ENCODE data around the gene GMPPB.

Gene GMPPB

GRCh38 chr3:49716169-49716568 lies 7.6 kb downstream of the GMPPB start:
- Histone ChIP-seq H3K27ac (no peak overlapping the region), H3K4me3 (no peak overlapping the region)

- Histone ChIP-seq H3K4me3 (no peak overlapping the region), H3K27ac (no peak overlapping the region)
These were observed 8.1 kb downstream of the GMPPB start for GRCh38 chr3:49715611-49716121.

GRCh38 chr3:49714728-49715550 lies 8.8 kb downstream of the GMPPB start:
- Histone ChIP-seq H3K4me3 (no peak overlapping the region), H3K27ac (no peak overlapping the region)

GRCh38 chr3:49713336-49714105 lies 10.2 kb downstream of the GMPPB start:
- Histone ChIP-seq H3K4me3 (no peak overlapping the region), H3K27ac (peak overlapping the region in 1 of 21 experiments; percentile 18)

GRCh38 chr3:49712631-49713317 lies 11.0 kb downstream of the GMPPB start:
- no peak overlapping the region for H3K4me3 ChIP-seq
- peak overlapping the region in 1 of 21 experiments; percentile 18 for H3K27ac ChIP-seq

GRCh38 chr3:49712166-49712565 lies 11.6 kb downstream of the GMPPB start:
- Histone ChIP-seq H3K27ac (no peak overlapping the region), H3K4me3 (no peak overlapping the region)

GRCh38 chr3:49711489-49711888 lies 12.3 kb downstream of the GMPPB start:
- Histone ChIP-seq H3K27ac (no peak overlapping the region), H3K4me3 (no peak overlapping the region)

GRCh38 chr3:49709852-49710251 lies 13.9 kb downstream of the GMPPB start:
- Histone ChIP-seq H3K27ac (no peak overlapping the region), H3K4me3 (no peak overlapping the region)

- H3K27ac ChIP-seq: no peak overlapping the region
These were observed 16.7 kb downstream of the GMPPB start for GRCh38 chr3:49707113-49707480.

GRCh38 chr3:49706456-49707112 lies 17.2 kb downstream of the GMPPB start:
- H3K4me3 ChIP-seq: no peak overlapping the region
- H3K27ac ChIP-seq: no peak overlapping the region

More at GRCh38 chr3:49707113-49707480, 16.7 kb downstream of the GMPPB start:
- no peak overlapping the region for H3K4me3 ChIP-seq

- Histone ChIP-seq H3K4me3 (no peak overlapping the region), H3K27ac (no peak overlapping the region)
These were observed 18.3 kb downstream of the GMPPB start for GRCh38 chr3:49705390-49705960.

GRCh38 chr3:49704629-49705028 lies 19.1 kb downstream of the GMPPB start:
- Histone ChIP-seq H3K4me3 (no peak overlapping the region), H3K27ac (no peak overlapping the region)

- Histone ChIP-seq H3K27ac (peak overlapping the region in 2 of 21 experiments; percentile 7 to 14), H3K4me3 (no peak overlapping the region)
These were observed 19.8 kb downstream of the GMPPB start for GRCh38 chr3:49703956-49704355.

- H3K27ac ChIP-seq: peak overlapping the region in 2 of 21 experiments; percentile 7 to 14
- H3K4me3 ChIP-seq: no peak overlapping the region
These were observed 20.3 kb downstream of the GMPPB start for GRCh38 chr3:49703443-49703927.

GRCh38 chr3:49702672-49703071 lies 21.1 kb downstream of the GMPPB start:
- Histone ChIP-seq H3K27ac (no peak overlapping the region), H3K4me3 (no peak overlapping the region)

- Histone ChIP-seq H3K4me3 (no peak overlapping the region), H3K27ac (no peak overlapping the region)
These were observed 22.2 kb downstream of the GMPPB start for GRCh38 chr3:49701388-49702077.

- Histone ChIP-seq H3K4me3 (no peak overlapping the region), H3K27ac (no peak overlapping the region)
These were observed 23.2 kb downstream of the GMPPB start for GRCh38 chr3:49700453-49701128.

GRCh38 chr3:49700014-49700413 lies 23.7 kb downstream of the GMPPB start:
- H3K27ac ChIP-seq: no peak overlapping the region
- H3K4me3 ChIP-seq: no peak overlapping the region
